GM19372 (cell line): ENCODE data around the gene DOCK9.

Source experiments
- ATAC-seq: cut with Tn5 transposase; IDR thresholded peaks from one replicate; pipeline ENCODE4 v1.9.1; 2021; ENCODE audit warnings: mild to moderate bottlenecking, low read depth, moderate library complexity; ENCODE audit not compliant: unreplicated experiment

Gene DOCK9, protein sequence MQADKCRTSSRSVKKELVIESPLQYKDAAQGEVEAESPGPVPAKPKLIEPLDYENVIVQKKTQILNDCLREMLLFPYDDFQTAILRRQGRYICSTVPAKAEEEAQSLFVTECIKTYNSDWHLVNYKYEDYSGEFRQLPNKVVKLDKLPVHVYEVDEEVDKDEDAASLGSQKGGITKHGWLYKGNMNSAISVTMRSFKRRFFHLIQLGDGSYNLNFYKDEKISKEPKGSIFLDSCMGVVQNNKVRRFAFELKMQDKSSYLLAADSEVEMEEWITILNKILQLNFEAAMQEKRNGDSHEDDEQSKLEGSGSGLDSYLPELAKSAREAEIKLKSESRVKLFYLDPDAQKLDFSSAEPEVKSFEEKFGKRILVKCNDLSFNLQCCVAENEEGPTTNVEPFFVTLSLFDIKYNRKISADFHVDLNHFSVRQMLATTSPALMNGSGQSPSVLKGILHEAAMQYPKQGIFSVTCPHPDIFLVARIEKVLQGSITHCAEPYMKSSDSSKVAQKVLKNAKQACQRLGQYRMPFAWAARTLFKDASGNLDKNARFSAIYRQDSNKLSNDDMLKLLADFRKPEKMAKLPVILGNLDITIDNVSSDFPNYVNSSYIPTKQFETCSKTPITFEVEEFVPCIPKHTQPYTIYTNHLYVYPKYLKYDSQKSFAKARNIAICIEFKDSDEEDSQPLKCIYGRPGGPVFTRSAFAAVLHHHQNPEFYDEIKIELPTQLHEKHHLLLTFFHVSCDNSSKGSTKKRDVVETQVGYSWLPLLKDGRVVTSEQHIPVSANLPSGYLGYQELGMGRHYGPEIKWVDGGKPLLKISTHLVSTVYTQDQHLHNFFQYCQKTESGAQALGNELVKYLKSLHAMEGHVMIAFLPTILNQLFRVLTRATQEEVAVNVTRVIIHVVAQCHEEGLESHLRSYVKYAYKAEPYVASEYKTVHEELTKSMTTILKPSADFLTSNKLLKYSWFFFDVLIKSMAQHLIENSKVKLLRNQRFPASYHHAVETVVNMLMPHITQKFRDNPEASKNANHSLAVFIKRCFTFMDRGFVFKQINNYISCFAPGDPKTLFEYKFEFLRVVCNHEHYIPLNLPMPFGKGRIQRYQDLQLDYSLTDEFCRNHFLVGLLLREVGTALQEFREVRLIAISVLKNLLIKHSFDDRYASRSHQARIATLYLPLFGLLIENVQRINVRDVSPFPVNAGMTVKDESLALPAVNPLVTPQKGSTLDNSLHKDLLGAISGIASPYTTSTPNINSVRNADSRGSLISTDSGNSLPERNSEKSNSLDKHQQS (N-terminal part only)

DNA sequence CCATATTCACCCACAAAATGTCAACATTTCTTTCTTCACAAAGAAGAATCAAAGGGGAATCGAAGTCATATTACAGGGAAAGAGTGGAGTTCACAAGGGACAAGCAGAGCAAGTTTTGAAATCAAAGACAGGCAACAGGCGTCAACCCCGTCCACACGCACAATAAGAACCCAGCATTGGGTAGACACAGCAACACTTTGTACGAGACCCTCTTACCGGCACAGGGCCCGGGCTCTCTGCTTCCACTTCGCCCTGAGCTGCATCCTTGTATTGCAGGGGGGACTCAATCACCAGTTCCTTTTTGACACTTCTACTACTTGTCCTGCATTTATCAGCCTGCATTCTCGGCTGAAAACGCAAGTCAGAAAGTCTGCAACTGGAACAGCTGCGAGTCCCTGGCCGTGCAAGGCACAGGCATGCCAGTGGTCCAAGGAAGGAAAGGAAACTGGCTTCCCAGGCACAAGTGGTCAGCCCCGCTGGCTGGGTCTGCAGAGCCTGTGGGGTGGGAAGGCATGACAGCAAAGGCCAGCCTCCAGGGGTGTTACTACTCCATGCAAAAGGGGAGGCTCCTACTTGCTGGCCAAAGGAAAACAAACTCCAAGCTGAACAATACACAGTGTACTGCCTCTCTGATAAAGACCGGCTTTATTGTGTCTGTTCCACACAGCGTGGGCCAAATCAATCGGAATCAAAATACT, at the start of gene DOCK9:
TSS of gene DOCK9 (minus strand) at position 497 of the 698 bp plus-strand sequence. CDS start at position 342, 155 bp downstream.
- no peak for ATAC-seq

- no peak for ATAC-seq
Measured at GRCh38 chr13:99027260-99027659, 49.4 kb upstream of the DOCK9 start.

- no peak for ATAC-seq
Measured at GRCh38 chr13:99022941-99023340, 45.1 kb upstream of the DOCK9 start.

DNA sequence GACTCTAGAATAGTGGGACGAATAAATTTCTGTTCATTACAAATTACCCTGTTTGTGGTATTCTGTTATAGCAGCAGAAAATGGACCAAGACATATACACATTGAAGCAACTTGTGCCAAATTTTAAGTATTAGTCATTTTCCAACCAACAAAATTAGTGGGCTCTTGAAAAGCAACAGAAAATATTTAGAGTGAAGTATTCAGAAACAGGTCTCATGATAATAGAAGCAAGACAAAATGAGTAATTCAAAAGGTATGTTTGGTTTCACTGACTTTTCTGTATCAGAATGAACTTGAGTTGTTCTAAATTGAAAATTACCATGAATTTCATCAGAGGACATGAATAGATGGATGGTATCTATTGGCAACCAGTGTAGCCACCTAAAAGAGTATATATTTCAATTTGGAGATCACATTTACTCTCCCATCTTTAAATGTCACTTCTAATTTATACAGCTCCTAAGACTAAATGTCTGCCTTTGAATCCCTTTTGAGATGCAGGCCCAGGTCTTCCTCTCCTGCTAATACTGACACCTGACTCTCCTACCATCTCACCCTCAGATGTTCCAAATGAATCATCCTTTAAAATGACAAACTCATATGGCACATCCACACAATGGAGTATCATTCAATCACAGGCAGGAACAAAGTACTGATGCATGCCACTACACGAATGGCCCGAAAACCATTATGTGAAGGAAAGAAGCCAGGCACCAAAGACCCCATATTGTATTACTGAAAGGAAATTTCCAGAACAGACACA, 40.7 kb upstream of the DOCK9 start:
- ATAC-seq = no peak

- no peak for ATAC-seq
Measured at GRCh38 chr13:99015606-99016490, 38.0 kb upstream of the DOCK9 start.

GRCh38 chr13:99014522-99014921, 36.7 kb upstream of the DOCK9 start:
- ATAC-seq = no peak

DNA sequence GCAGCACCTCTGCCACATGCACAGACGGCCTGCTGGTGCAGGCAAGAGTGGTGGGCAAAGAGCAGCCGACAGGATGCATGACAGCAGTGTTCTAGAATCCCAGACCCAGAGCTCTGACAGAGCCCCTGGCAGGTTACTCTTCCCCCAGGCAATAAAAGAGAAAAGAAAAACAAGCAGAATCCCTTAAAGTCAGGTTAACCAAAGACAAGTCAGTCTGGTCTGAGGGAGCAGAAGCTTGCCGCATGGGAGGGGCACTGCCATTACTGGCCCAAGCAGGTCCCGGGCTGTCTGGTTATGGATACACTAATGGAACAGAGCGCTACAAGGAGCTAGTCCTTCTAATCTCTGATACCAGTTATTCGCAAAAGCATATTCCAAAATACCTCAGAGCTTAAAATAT, 36.1 kb upstream of the DOCK9 start:
- ATAC-seq = no peak

DNA sequence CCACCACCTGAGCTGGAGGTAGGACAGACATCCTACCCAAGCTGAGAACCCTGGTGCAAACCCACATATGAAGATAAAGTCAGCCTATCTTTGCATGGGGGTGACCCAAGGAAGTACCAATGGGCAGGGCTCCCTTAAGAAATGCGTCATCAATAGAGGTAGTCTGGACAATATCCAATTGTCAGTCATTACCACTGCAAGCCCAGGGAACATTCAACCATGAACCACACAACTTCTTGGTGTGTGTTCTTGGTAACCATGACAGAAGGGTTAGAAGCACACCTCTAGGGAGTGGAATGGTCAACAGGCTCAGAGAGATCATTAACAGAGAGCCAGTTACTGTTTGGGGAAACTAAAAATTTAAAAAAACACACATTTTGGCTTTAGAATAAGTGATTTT, 34.7 kb upstream of the DOCK9 start:
- ATAC-seq = no peak

DNA sequence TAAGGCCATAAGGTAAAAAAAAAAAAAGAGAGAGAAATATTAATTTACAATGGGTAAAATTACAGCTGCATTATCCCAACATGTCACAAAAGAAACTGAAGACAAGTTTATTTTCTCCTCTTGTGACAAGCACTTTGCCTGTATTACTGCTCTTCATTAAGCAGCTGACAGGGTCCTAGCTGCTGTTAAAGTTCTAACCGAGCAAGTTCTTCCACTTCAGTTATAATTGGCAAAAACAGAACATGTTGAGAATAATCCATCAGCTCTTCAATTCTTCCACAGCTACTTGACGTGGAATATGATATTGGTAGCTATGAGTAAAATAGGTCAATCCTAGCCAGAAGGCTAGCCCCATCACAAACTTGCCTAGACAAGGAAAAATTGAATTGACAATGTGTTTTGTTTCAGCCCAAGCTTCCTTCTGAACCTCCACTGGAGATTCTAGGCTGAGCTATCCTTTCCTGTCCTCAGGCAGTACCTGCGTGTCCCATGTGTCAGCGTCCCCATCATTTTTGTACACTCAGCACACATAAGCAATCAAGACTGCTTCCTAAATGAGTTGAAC, 32.2 kb upstream of the DOCK9 start:
- no peak for ATAC-seq

DNA sequence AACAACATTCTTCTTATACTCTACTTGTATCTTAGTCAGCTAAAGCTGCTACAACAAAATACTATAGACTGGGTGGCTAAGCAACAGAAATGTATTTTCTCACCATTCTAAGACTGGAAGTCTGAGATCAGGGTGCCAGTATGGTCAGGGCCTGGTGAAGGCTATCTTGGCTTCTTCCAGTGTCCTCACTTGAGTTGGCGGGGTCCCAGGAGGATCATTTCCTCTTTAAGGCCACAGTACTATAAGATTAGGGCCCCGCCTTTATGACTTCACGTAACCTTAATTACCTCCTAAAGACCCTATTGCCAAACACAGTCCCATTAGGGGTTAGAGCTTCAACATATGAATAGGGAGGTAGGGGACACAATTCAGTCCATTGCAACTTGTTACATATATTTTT, 30.7 kb upstream of the DOCK9 start:
- ATAC-seq = no peak

GRCh38 chr13:99007414-99007986, 29.6 kb upstream of the DOCK9 start:
- no peak for ATAC-seq

DNA sequence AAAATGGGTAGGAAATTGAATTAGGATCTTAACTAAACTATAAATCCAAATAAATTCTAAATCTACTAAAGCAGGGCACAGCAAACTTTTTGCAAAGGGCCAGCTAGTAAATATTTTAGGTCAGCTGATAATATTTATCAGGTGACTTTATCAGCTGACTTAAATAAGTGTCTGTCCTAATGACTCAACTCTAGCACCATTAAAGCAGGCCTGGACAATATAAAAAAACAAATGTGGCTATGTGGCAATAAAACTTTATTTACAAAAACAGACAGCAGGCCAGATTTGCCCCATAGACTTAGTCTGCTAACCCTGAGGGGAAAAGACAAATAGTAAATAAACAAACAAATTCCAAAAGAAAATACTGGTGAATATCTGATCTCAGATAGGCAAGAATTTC, 27.7 kb upstream of the DOCK9 start:
- no peak for ATAC-seq

- ATAC-seq = no peak
Measured at GRCh38 chr13:99004978-99005377, 27.1 kb upstream of the DOCK9 start.

DNA sequence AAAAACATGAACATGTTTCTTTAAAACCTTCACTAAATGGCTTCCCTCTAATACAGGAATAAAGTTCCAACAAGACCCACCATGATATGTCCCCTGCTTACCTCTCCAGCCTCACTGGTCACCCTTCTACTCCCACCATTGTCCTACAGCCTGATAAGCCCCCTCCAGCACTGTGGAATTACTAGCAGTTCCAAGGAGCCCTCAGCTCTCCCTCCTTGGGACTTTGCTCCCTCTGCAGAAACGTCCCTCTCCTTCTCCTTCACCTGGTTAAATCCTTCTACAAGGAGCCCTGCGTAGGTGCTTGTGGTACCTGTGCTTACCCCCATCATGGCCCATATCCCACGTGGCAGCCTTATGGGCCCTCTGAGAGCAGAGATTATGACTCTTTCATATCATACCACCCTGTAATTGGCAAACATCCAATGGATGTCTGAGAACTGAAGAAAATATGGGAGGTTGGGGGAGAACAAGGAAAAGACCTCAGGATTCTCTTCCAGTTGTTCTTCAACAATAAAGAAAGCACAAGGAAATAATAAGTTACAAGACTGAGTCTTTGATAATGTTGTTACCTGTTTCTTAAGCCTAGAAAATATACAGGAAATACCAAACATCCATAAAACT, 26.1 kb upstream of the DOCK9 start:
- ATAC-seq = no peak

- ATAC-seq = no peak
Measured at GRCh38 chr13:99003186-99003585, 25.3 kb upstream of the DOCK9 start.

DNA sequence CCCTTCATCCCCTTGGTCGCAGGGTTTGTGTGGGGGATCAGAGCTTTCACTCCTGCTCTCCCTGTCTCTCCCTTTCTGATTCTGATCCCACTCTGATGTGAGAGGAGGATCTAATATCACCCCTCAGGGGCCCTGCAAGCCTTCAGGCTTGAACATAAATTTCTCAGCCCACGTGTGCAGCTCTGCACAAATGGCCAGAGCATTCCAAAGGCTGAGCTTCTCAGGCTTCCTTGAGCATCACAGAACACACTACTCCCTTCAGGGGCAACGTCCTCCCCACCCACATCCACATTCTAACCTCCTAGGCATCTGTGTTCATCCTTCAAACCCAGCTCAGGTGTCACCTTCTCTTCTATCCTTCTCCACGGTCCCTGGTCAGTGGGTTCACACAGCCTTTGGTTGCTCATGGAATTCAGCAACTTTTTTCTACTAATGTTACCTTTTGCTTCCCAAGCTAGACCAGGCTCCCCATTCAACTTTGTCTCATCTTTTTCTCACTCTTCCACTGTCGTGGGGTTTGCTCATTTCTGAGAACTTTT, 24.4 kb upstream of the DOCK9 start:
- no peak for ATAC-seq

DNA sequence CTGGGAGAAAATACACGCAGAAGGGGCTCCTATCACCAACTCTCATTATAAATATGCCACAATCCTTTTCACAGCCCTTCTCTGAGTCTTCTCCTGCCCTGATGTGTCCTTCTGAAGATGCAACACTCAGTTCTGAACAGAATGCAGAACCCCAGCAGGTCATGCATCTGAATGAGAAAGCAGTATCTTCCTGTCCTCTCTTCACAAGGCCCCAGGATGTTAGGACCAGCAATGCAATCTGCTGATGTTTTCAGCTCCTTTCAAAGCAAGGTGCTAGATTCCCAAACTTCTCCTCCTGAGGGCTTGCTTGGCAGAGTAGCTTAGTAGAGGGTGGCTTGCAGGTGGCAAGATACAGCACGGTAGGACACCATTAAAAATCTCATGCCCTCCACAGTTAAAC, 22.3 kb upstream of the DOCK9 start:
- ATAC-seq = no peak
